ENCODE results near the gene PPIH.

DNA sequence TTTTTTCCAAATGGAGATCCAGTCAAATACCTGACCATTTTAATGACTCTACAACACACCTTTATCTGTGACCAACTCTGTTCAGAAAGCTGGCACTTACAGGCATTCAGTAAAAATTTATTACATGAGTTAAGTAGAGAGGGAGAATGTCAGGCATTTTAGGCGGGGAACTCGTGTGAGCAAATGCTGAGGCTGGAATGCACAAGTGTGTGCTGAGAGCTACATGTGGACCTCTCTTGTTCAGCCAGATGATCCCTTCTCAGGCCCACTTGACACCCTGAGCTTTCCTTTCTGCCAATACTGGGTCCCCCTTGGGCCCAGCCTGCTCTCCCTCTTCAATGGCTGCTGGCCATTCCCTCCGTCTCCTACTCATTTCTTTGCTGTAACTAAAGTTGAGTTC, 11.7 kb downstream of the PPIH start:
- TF ChIP-seq, protein P1, sequence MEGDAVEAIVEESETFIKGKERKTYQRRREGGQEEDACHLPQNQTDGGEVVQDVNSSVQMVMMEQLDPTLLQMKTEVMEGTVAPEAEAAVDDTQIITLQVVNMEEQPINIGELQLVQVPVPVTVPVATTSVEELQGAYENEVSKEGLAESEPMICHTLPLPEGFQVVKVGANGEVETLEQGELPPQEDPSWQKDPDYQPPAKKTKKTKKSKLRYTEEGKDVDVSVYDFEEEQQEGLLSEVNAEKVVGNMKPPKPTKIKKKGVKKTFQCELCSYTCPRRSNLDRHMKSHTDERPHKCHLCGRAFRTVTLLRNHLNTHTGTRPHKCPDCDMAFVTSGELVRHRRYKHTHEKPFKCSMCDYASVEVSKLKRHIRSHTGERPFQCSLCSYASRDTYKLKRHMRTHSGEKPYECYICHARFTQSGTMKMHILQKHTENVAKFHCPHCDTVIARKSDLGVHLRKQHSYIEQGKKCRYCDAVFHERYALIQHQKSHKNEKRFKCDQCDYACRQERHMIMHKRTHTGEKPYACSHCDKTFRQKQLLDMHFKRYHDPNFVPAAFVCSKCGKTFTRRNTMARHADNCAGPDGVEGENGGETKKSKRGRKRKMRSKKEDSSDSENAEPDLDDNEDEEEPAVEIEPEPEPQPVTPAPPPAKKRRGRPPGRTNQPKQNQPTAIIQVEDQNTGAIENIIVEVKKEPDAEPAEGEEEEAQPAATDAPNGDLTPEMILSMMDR (IDR thresholded peaks at IDR 0.05 in 8 of 11, conservative IDR thresholded peaks at IDR 0.05 in 3 of 11): no peak
- no peak for TF ChIP-seq POLR2A (IDR thresholded peaks at IDR 0.05)

All from spleen (tissue), 7 donors.